ENCODE measurements around the gene LDHB.
A peak's percentile ranks its signal among the peaks of the same experiment; 100 is the strongest.

The LDHB gene

GRCh38 chr12:21697904-21698630 is 40.4 kb upstream of the LDHB start:
- Histone ChIP-seq H3K4me1 (ENCODE audit: insufficient read depth, low read length) (no peaks in the 10 kb centered on the region), H4K20me1 (ENCODE audit: insufficient read depth, low read length) (no peaks in the 10 kb centered on the region), H3K79me2 (ENCODE audit: insufficient read depth, low read length) (no peaks in the 10 kb centered on the region), H3K9ac (ENCODE audit: low read depth, low read length) (no peak overlapping the region), H3K27ac (ENCODE audit: low read length) (no peak overlapping the region), H3K4me2 (ENCODE audit: insufficient read depth, low read length) (no peak overlapping the region), H3K36me3 (ENCODE audit: insufficient read depth, low read length) (no peaks in the 10 kb centered on the region), H2AFZ (ENCODE audit: low read depth, low read length) (no peak overlapping the region), H3K4me3 (ENCODE audit: low read depth in 1 of 2, low read length in 2 of 2) (no peak overlapping the region), H3K27me3 (ENCODE audit: insufficient read depth, low read length, poor library complexity) (no peaks in the 10 kb centered on the region), H3K9me3 (ENCODE audit: insufficient read depth, low read length, severe bottlenecking) (no peaks in the 10 kb centered on the region)
- TF ChIP-seq EZH2 (IDR thresholded peaks at IDR 0.05; ENCODE audit: borderline replicate concordance, low read depth, low read length, severe bottlenecking): no peak
- TF ChIP-seq CTCF (IDR thresholded peaks at IDR 0.05; ENCODE audit: borderline replicate concordance, extremely low read depth, low read length, poor library complexity, severe bottlenecking): peak; percentile 70
- no peak for DNase-seq
- no peak for ATAC-seq (ENCODE audit: insufficient read depth, low read depth)

- Histone ChIP-seq H3K9ac (ENCODE audit: low read depth, low read length) (no peak overlapping the region), H3K4me2 (ENCODE audit: insufficient read depth, low read length) (no peak overlapping the region), H2AFZ (ENCODE audit: low read depth, low read length) (no peak overlapping the region), H3K79me2 (ENCODE audit: insufficient read depth, low read length) (no peaks in the 10 kb centered on the region), H3K9me3 (ENCODE audit: insufficient read depth, low read length, severe bottlenecking) (no peaks in the 10 kb centered on the region), H3K4me1 (ENCODE audit: insufficient read depth, low read length) (no peaks in the 10 kb centered on the region), H3K36me3 (ENCODE audit: insufficient read depth, low read length) (no peaks in the 10 kb centered on the region), H3K27ac (ENCODE audit: low read length) (no peak overlapping the region), H3K27me3 (ENCODE audit: insufficient read depth, low read length, poor library complexity) (peaks cover 1% of the 10 kb centered on the region), H4K20me1 (ENCODE audit: insufficient read depth, low read length) (no peaks in the 10 kb centered on the region), H3K4me3 (ENCODE audit: low read depth in 1 of 2, low read length in 2 of 2) (no peak overlapping the region)
- TF ChIP-seq CTCF (IDR thresholded peaks at IDR 0.05; ENCODE audit: borderline replicate concordance, extremely low read depth, low read length, poor library complexity, severe bottlenecking): no peak
- TF ChIP-seq EZH2 (IDR thresholded peaks at IDR 0.05; ENCODE audit: borderline replicate concordance, low read depth, low read length, severe bottlenecking): no peak
- no peak for DNase-seq
- no peak for ATAC-seq (ENCODE audit: insufficient read depth, low read depth)
Observed at GRCh38 chr12:21696625-21697024, 39.0 kb upstream of the LDHB start.

- Histone ChIP-seq H3K9me3 (ENCODE audit: insufficient read depth, low read length, severe bottlenecking) (no peaks in the 10 kb centered on the region), H3K27ac (ENCODE audit: low read length) (no peak overlapping the region), H3K36me3 (ENCODE audit: insufficient read depth, low read length) (no peaks in the 10 kb centered on the region), H3K4me3 (ENCODE audit: low read depth in 1 of 2, low read length in 2 of 2) (no peak overlapping the region), H3K4me2 (ENCODE audit: insufficient read depth, low read length) (no peak overlapping the region), H3K4me1 (ENCODE audit: insufficient read depth, low read length) (no peaks in the 10 kb centered on the region), H3K79me2 (ENCODE audit: insufficient read depth, low read length) (no peaks in the 10 kb centered on the region), H2AFZ (ENCODE audit: low read depth, low read length) (no peak overlapping the region), H4K20me1 (ENCODE audit: insufficient read depth, low read length) (no peaks in the 10 kb centered on the region), H3K9ac (ENCODE audit: low read depth, low read length) (no peak overlapping the region), H3K27me3 (ENCODE audit: insufficient read depth, low read length, poor library complexity) (peaks cover 3% of the 10 kb centered on the region)
- DNase-seq (no peak), ATAC-seq (ENCODE audit: insufficient read depth, low read depth) (no peak)
- no peak for TF ChIP-seq EZH2 (IDR thresholded peaks at IDR 0.05; ENCODE audit: borderline replicate concordance, low read depth, low read length, severe bottlenecking)
- no peak for TF ChIP-seq CTCF (IDR thresholded peaks at IDR 0.05; ENCODE audit: borderline replicate concordance, extremely low read depth, low read length, poor library complexity, severe bottlenecking)
Observed at GRCh38 chr12:21695986-21696385, 38.3 kb upstream of the LDHB start.

Measured in DND-41 (cell line).